HPDE6-E6E7 (cell line): ENCODE measurements around the gene MBNL2.
"Not testable (repeated sequence)": the region's sequence is repeated elsewhere in the genome, so short reads cannot be mapped to it uniquely, and the experiment has no call there.

Experiments used
- DNase-seq: peaks from one replicate; pipeline ENCODE4 v3.0.0; 2011; ENCODE audit warnings: missing footprints; ENCODE audit errors: extremely low spot score

The MBNL2 gene

GRCh38 chr13:97221989-97222700 lies at the start of gene MBNL2:
MBNL2 (plus strand) TSS chr13:97222333; CDS start chr13:97276236, 53,903 bp downstream.
- DNase-seq: peak; percentile 89

GRCh38 chr13:97174638-97175037 lies 47.5 kb upstream of the MBNL2 start:
- DNase-seq: no peak

- DNase-seq: no peak
These were observed 47.1 kb upstream of the MBNL2 start for GRCh38 chr13:97175041-97175440.

- DNase-seq: no peak
These were observed 42.6 kb upstream of the MBNL2 start for GRCh38 chr13:97179501-97179900.

GRCh38 chr13:97182111-97182890 lies 39.8 kb upstream of the MBNL2 start:
- DNase-seq: no peak

GRCh38 chr13:97185291-97185690 lies 36.8 kb upstream of the MBNL2 start:
- DNase-seq: no peak

GRCh38 chr13:97185751-97186150 lies 36.4 kb upstream of the MBNL2 start:
- DNase-seq: no peak

GRCh38 chr13:97188207-97188606 lies 33.9 kb upstream of the MBNL2 start:
- no peak for DNase-seq

- no peak for DNase-seq
These were observed 32.2 kb upstream of the MBNL2 start for GRCh38 chr13:97189928-97190327.

- DNase-seq: no peak
These were observed 31.0 kb upstream of the MBNL2 start for GRCh38 chr13:97191142-97191541.

- no peak for DNase-seq
These were observed 30.5 kb upstream of the MBNL2 start for GRCh38 chr13:97191615-97192014.

- DNase-seq: no peak
These were observed 30.0 kb upstream of the MBNL2 start for GRCh38 chr13:97192166-97192565.

GRCh38 chr13:97193577-97193976 lies 28.6 kb upstream of the MBNL2 start:
- no peak for DNase-seq

- no peak for DNase-seq
These were observed 27.7 kb upstream of the MBNL2 start for GRCh38 chr13:97194479-97194878.

- DNase-seq: no peak
These were observed 25.8 kb upstream of the MBNL2 start for GRCh38 chr13:97196340-97196739.

GRCh38 chr13:97198753-97199152 lies 23.4 kb upstream of the MBNL2 start:
- DNase-seq: no peak

- DNase-seq: no peak
These were observed 22.7 kb upstream of the MBNL2 start for GRCh38 chr13:97199451-97199850.

- DNase-seq: no peak
These were observed 21.8 kb upstream of the MBNL2 start for GRCh38 chr13:97200081-97200942.

- no peak for DNase-seq
These were observed 19.4 kb upstream of the MBNL2 start for GRCh38 chr13:97202761-97203160.

GRCh38 chr13:97205465-97205864 lies 16.7 kb upstream of the MBNL2 start:
- no peak for DNase-seq

GRCh38 chr13:97205982-97206381 lies 16.2 kb upstream of the MBNL2 start:
- DNase-seq: no peak

- DNase-seq: not testable (repeated sequence)
These were observed 14.9 kb upstream of the MBNL2 start for GRCh38 chr13:97207252-97207651.
